GM12892 (cell line): ENCODE data around the gene MAPKAPK3.

Source experiments
- DNase-seq: peaks from one replicate; pipeline ENCODE4 v3.0.0; 2011; ENCODE audit not compliant: insufficient read length
- FAIRE-seq: peaks from 2 replicates; lab custom pipeline; 2011; peaks lifted over from hg19 to GRCh38; lab: Jason Lieb, UNC
- POLR2A ChIP-seq: IDR thresholded peaks from 2 replicates; pipeline ENCODE4 v1.6.1; 2011; ENCODE audit warnings: low read depth, low read length, control low read depth
- POLR2AphosphoS5 ChIP-seq: IDR thresholded peaks from 2 replicates; pipeline ENCODE4 v1.6.1; 2011; ENCODE audit warnings: low read depth, low read length, control low read depth
- TAF1 ChIP-seq: IDR thresholded peaks from 2 replicates; pipeline ENCODE4 v1.6.1; 2011; ENCODE audit warnings: low read depth, mild to moderate bottlenecking, control low read depth, low read length, borderline replicate concordance

Gene MAPKAPK3

GRCh38 chr3:50604110-50604621, 12.8 kb upstream of the MAPKAPK3 start:
- TF ChIP-seq POLR2A (no peak), TAF1 (no peak), POLR2AphosphoS5 (no peak)
- FAIRE-seq = no peak
- no peak for DNase-seq

- DNase-seq = no peak
- FAIRE-seq = no peak
- TF ChIP-seq POLR2A (no peak), POLR2AphosphoS5 (no peak), TAF1 (no peak)
Observed at GRCh38 chr3:50604628-50605588, 12.0 kb upstream of the MAPKAPK3 start.

- DNase-seq (no peak), FAIRE-seq (no peak)
- TF ChIP-seq POLR2A (no peak), POLR2AphosphoS5 (no peak), TAF1 (no peak)
Observed at GRCh38 chr3:50605901-50606326, 11.0 kb upstream of the MAPKAPK3 start.

- no peak for FAIRE-seq
- DNase-seq = no peak
Observed at GRCh38 chr3:50606596-50606995, 10.4 kb upstream of the MAPKAPK3 start.

GRCh38 chr3:50607271-50608091, 9.5 kb upstream of the MAPKAPK3 start:
- no peak for FAIRE-seq
- no peak for TF ChIP-seq POLR2AphosphoS5
- no peak for TF ChIP-seq POLR2A
- TF ChIP-seq TAF1 = no peak
- no peak for DNase-seq

More at GRCh38 chr3:50606596-50606995, 10.4 kb upstream of the MAPKAPK3 start:
- TF ChIP-seq TAF1 (no peak), POLR2AphosphoS5 (no peak), POLR2A (no peak)

GRCh38 chr3:50608278-50608677, 8.7 kb upstream of the MAPKAPK3 start:
- DNase-seq (no peak), FAIRE-seq (no peak)
- no peak for TF ChIP-seq POLR2AphosphoS5
- TF ChIP-seq POLR2A = no peak
- no peak for TF ChIP-seq TAF1

GRCh38 chr3:50609071-50609762, 7.7 kb upstream of the MAPKAPK3 start:
- DNase-seq = no peak
- FAIRE-seq = no peak
- TF ChIP-seq TAF1 (no peak), POLR2AphosphoS5 (no peak), POLR2A (no peak)

GRCh38 chr3:50609763-50610085, 7.2 kb upstream of the MAPKAPK3 start:
- no peak for DNase-seq
- TF ChIP-seq TAF1 = no peak
- TF ChIP-seq POLR2AphosphoS5 = no peak
- no peak for FAIRE-seq

- FAIRE-seq = no peak
- DNase-seq = no peak
- TF ChIP-seq TAF1 (no peak), POLR2AphosphoS5 (no peak), POLR2A (no peak)
Observed at GRCh38 chr3:50610181-50610971, 6.6 kb upstream of the MAPKAPK3 start.

- FAIRE-seq = no peak
- DNase-seq = no peak
- TF ChIP-seq TAF1 = no peak
- no peak for TF ChIP-seq POLR2AphosphoS5
- no peak for TF ChIP-seq POLR2A
Observed at GRCh38 chr3:50610992-50611463, 5.9 kb upstream of the MAPKAPK3 start.

GRCh38 chr3:50611464-50612233, 5.3 kb upstream of the MAPKAPK3 start, which contains the start of gene CISH:
CISH (minus strand) TSS chr3:50611774; CDS start chr3:50611650, 124 bp downstream.
- 0 out of 2 replicates have a peak, but pooled peaks have one; percentile 64 for TF ChIP-seq TAF1
- TF ChIP-seq POLR2A = peak; percentile 46; the same call in 1 of the 2 replicates
- no peak for TF ChIP-seq POLR2AphosphoS5
- DNase-seq (peak; percentile 89), FAIRE-seq (peak; percentile 91)
